B cell (primary cell): ENCODE data around the gene CTXN3. TPM values are rescaled to one million over a fixed set of nuclear protein-coding genes. Genes with fewer than 3 reads are reported as not detected.

Experiments used
- ATAC-seq: fragments of 200-7000 bp; cut with Tn5 transposase; one replicate; pipeline ENCODE4 v1.10.0; 2021; ENCODE audit warnings: low read depth, mild to moderate bottlenecking, moderate number of reproducible peaks, moderate library complexity
- CTCF ChIA-PET: fragments of 350-600 bp; sonication (Branson Sonifier 250); formaldehyde crosslinking; loops from one replicate; lab custom pipeline; 2021; ENCODE audit warnings: antibody characterized with exemption, inconsistent platforms; lab: Charles Lee
- POLR2A ChIA-PET: fragments of 350-600 bp; sonication (Branson Sonifier 250); formaldehyde crosslinking; loops from one replicate; lab custom pipeline; 2021; ENCODE audit warnings: antibody characterized with exemption; lab: Charles Lee
- DNase-seq: peaks from one replicate; pipeline ENCODE4 v3.0.0; 2013
- H2AFZ ChIP-seq: 2 replicates; pipeline ENCODE4 v1.6.1; 2012; ENCODE audit warnings: mild to moderate bottlenecking, low read depth, low read length; ENCODE audit not compliant: insufficient read depth, poor library complexity, severe bottlenecking
- H3K27ac ChIP-seq, 2 donors: 1 replicate in 1 of 2; 2 replicates in 1 of 2; pipeline ENCODE4 v1.5.1; 2012 to 2013; ENCODE audit warnings: low read length in 2 of 2, mild to moderate bottlenecking in 2 of 2, moderate library complexity in 1 of 2
- H3K27me3 ChIP-seq, 4 experiments: fragments of 200-600 bp in 1 of 4; sonication (generic) in 1 of 4; replicated peaks in 1 of 4; 1 replicate in 2 of 4; 2 replicates in 2 of 4; pipeline versions ENCODE4 v1.6.1 to v1.7.0; 2013 to 2016; ENCODE audit warnings: low read length in 3 of 4, mild to moderate bottlenecking in 2 of 4, mixed read lengths in 1 of 4, moderate library complexity in 1 of 4; ENCODE audit not compliant: insufficient read depth in 4 of 4, control insufficient read depth in 3 of 4; ENCODE audit errors: control extremely low read depth in 1 of 4
- H3K36me3 ChIP-seq, 2 experiments: replicated peaks in 1 of 2; 1 replicate in 1 of 2; 2 replicates in 1 of 2; pipeline versions ENCODE4 v1.6.1 to v1.7.1; 2013; ENCODE audit warnings: low read length in 1 of 2; ENCODE audit not compliant: insufficient read depth in 2 of 2, control insufficient read depth in 1 of 2; ENCODE audit errors: control extremely low read depth in 1 of 2, extremely low read depth in 1 of 2
- H3K4me1 ChIP-seq, 2 donors: fragments of 200-600 bp in 1 of 2; sonication (generic) in 1 of 2; 1 replicate in 1 of 2; 2 replicates in 1 of 2; pipeline versions ENCODE4 v1.5.1 to v1.6.1; 2013 to 2017; ENCODE audit warnings: low read length in 2 of 2; ENCODE audit not compliant: control insufficient read depth in 2 of 2, insufficient read depth in 2 of 2
- H3K4me2 ChIP-seq: replicated peaks from 2 replicates; pipeline ENCODE3; 2012; ENCODE audit warnings: mild to moderate bottlenecking, low read depth, low read length; ENCODE audit not compliant: poor library complexity, severe bottlenecking
- H3K4me3 ChIP-seq, 5 experiments: fragments of 200-600 bp in 1 of 5; sonication (generic) in 1 of 5; 1 replicate in 3 of 5; 2 replicates in 2 of 5; pipeline versions ENCODE4 v1.5.1 to v1.7.0; 2011 to 2016; ENCODE audit warnings: low read length in 4 of 5, mild to moderate bottlenecking in 4 of 5, low read depth in 2 of 5, control low read depth in 1 of 5, moderate library complexity in 1 of 5; ENCODE audit not compliant: insufficient read depth in 1 of 5; ENCODE audit errors: control extremely low read depth in 1 of 5, extremely low read depth in 1 of 5
- H3K79me2 ChIP-seq: fragments of 200-600 bp; sonication (generic); one replicate; pipeline ENCODE4 v1.6.0; 2016; ENCODE audit warnings: low read length; ENCODE audit not compliant: control insufficient read depth, insufficient read depth
- H3K9ac ChIP-seq: fragments of 200-600 bp; sonication (generic); 2 replicates; pipeline ENCODE4 v1.6.1; 2017; ENCODE audit warnings: mild to moderate bottlenecking, low read length, moderate library complexity
- H3K9me3 ChIP-seq, 3 donors: one replicate each; pipeline versions ENCODE4 v1.6.1 to v1.7.1; 2013; ENCODE audit warnings: low read length in 2 of 3; ENCODE audit not compliant: control insufficient read depth in 2 of 3, insufficient read depth in 1 of 3; ENCODE audit errors: control extremely low read depth in 1 of 3
- H4K20me1 ChIP-seq: 2 replicates; pipeline ENCODE4 v1.6.0; 2012; ENCODE audit warnings: mild to moderate bottlenecking, low read length; ENCODE audit not compliant: insufficient read depth, control insufficient read depth, poor library complexity, severe bottlenecking
- H3K27ac Mint-ChIP-seq: one replicate; pipeline ENCODE4 v1.8.0; 2021; ENCODE audit warnings: mixed read lengths
- H3K27me3 Mint-ChIP-seq: one replicate; pipeline ENCODE4 v1.8.0; 2021; ENCODE audit warnings: mixed read lengths
- H3K4me1 Mint-ChIP-seq: one replicate; pipeline ENCODE4 v1.8.0; 2021; ENCODE audit warnings: mixed read lengths
- H3K4me3 Mint-ChIP-seq: one replicate; pipeline ENCODE4 v1.8.0; 2021; ENCODE audit warnings: mixed read lengths
- H3K9me3 Mint-ChIP-seq: one replicate; pipeline ENCODE4 v1.8.0; 2022; ENCODE audit warnings: mixed read lengths; ENCODE audit not compliant: insufficient read depth
- EZH2 ChIP-seq: IDR thresholded peaks from 2 replicates; pipeline ENCODE4 v1.6.1; 2012; ENCODE audit warnings: borderline replicate concordance, low read depth, mild to moderate bottlenecking, moderate library complexity, low read length; ENCODE audit not compliant: insufficient read depth, poor library complexity, severe bottlenecking
- WGBS: methylation state at CpG from one replicate; pipeline ENCODE4 v1.1.5; 2013; ENCODE audit warnings: missing lambda C conversion rate; ENCODE audit not compliant: insufficient coverage; 5-methylcytosine and 5-hydroxymethylcytosine counted together
- intact Hi-C: fragments of 100-400 bp; cut with micrococcal nuclease; formaldehyde crosslinking; loops from one replicate; pipeline ENCODE4 v1.10.0; 2022
- polyA plus RNA-seq: library from polyadenylated mRNA; depleted of rRNA; stranded (reverse); fragments of >200 nt; gene quantifications from 2 replicates; pipeline ENCODE4 v1.2.3, GENCODE V29; 2012
- total RNA-seq, 2 donors: library from RNA; stranded (reverse); fragments of 120-200 nt in 1 of 2; gene quantifications; 1 replicate in 1 of 2; 2 replicates in 1 of 2; pipeline versions ENCODE4 v1.2.3 to v1.2.4, GENCODE V29; 2013 to 2022
- TF ChIP-seq, protein P1 (sequence below): fragments of 200-600 bp; IDR thresholded peaks from one replicate; pipeline ENCODE4 v1.8.0; 2022; ENCODE audit warnings: antibody characterized with exemption, mild to moderate bottlenecking

Gene CTXN3
- total and polyA plus RNA-seq, 2 donors (not counting 1 experiment from before 2014, with no cell fraction given), result not detected

DNA sequence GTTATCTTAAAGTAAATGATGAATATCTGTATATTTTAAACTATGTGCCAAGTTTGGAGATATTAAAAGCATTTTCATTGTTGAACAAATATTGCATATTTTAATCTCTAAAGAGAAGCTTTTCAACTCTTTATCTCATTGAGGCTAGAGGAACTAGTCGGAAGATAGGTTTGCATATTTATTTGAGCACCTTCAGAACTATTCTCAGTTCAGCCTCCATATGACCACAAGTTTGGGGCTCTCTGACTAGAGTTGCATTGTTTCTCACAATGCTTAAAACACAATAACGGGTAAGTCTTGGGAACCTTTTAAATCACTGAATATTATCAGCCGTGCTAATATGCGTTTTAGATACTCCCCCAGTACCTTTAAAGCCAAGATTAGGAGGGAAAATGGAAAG, 47.3 kb upstream of the CTXN3 start:
- POLR2A ChIA-PET, result no interaction called here
- no peak overlapping the region for H3K27ac ChIP-seq
- no peaks in the 10 kb centered on the region for H3K4me1 ChIP-seq
- H3K79me2 ChIP-seq, result no peaks in the 10 kb centered on the region
- ATAC-seq, result no peak
- Mint-ChIP-seq H3K4me3 (no peak overlapping the region), H3K9me3 (no peaks in the 10 kb centered on the region), H3K4me1 (no peaks in the 10 kb centered on the region), H3K27me3 (no peaks in the 10 kb centered on the region), H3K27ac (no peak overlapping the region)
- TF ChIP-seq EZH2, result no peak
- TF ChIP-seq, protein P1, sequence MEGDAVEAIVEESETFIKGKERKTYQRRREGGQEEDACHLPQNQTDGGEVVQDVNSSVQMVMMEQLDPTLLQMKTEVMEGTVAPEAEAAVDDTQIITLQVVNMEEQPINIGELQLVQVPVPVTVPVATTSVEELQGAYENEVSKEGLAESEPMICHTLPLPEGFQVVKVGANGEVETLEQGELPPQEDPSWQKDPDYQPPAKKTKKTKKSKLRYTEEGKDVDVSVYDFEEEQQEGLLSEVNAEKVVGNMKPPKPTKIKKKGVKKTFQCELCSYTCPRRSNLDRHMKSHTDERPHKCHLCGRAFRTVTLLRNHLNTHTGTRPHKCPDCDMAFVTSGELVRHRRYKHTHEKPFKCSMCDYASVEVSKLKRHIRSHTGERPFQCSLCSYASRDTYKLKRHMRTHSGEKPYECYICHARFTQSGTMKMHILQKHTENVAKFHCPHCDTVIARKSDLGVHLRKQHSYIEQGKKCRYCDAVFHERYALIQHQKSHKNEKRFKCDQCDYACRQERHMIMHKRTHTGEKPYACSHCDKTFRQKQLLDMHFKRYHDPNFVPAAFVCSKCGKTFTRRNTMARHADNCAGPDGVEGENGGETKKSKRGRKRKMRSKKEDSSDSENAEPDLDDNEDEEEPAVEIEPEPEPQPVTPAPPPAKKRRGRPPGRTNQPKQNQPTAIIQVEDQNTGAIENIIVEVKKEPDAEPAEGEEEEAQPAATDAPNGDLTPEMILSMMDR, result no peak
- H4K20me1 ChIP-seq, result no peaks in the 10 kb centered on the region
- H3K36me3 ChIP-seq, result no peaks in the 10 kb centered on the region
- intact Hi-C loops, result no loop called here
- H3K9ac ChIP-seq, result no peak overlapping the region
- CTCF ChIA-PET, result no interaction called here
- DNase-seq, result no peak
- no peaks in the 10 kb centered on the region for H3K9me3 ChIP-seq
- no peak overlapping the region for H2AFZ ChIP-seq
- 100% methylated on average over 1 of the region's 4 CpGs for WGBS
- H3K4me2 ChIP-seq, result no peak overlapping the region
- H3K4me3 ChIP-seq, result no peak overlapping the region
- H3K27me3 ChIP-seq, result peaks cover 0 to 4% (median 0%) of the 10 kb centered on the region in 4 experiments

DNA sequence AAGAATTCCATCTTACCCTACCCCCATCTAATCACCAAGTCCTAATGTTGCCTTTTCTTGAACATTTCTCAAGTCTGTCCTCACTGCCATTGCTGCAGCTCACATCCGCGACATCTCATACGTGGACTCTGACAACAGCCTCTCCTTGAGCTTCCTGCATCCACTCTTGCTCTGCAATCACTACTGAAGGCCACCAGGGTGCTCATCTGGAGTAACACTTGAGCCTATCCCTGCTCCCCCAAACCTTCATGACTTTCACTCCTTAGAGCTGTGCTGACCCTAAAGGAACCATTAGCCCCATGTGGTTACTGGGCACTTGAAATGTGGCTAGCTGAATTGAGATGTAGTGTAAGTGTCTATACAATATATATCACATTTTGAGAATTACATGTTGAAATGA, 46.4 kb upstream of the CTXN3 start:
- no peaks in the 10 kb centered on the region for H3K36me3 ChIP-seq
- H3K9ac ChIP-seq, result no peak overlapping the region
- H4K20me1 ChIP-seq, result no peaks in the 10 kb centered on the region
- no peak overlapping the region for H3K27ac Mint-ChIP-seq
- H3K27me3 ChIP-seq, result peaks cover 0 to 4% (median 0%) of the 10 kb centered on the region in 4 experiments
- ATAC-seq (no peak), DNase-seq (no peak)
- H3K9me3 ChIP-seq, result no peaks in the 10 kb centered on the region
- H3K27ac ChIP-seq, result no peak overlapping the region
- no peak overlapping the region for H3K4me3 ChIP-seq
- no peaks in the 10 kb centered on the region for H3K4me1 Mint-ChIP-seq
- 97% methylated on average over 3 of the region's 3 CpGs for WGBS
- H3K27me3 Mint-ChIP-seq, result no peaks in the 10 kb centered on the region
- no peak for TF ChIP-seq EZH2
- TF ChIP-seq, protein P1, result no peak
- intact Hi-C loops, result no loop called here
- ChIA-PET POLR2A (no interaction called here), CTCF (no interaction called here)
- no peaks in the 10 kb centered on the region for H3K4me1 ChIP-seq
- no peak overlapping the region for H2AFZ ChIP-seq
- no peaks in the 10 kb centered on the region for H3K9me3 Mint-ChIP-seq
- H3K4me3 Mint-ChIP-seq, result no peak overlapping the region
- H3K79me2 ChIP-seq, result no peaks in the 10 kb centered on the region
- no peak overlapping the region for H3K4me2 ChIP-seq
